UCSD-AML1 (cell line): Measurements from ENCODE around the gene TTLL3.
"Not testable (repeated sequence)": the region's sequence is repeated elsewhere in the genome, so short reads cannot be mapped to it uniquely, and the experiment has no call there.

Source experiments
- DNase-seq: peaks from one replicate; lab custom pipeline; 2025; ENCODE audit not compliant: unreplicated experiment; lab: John Stamatoyannopoulos, UW

TTLL3 gene, protein sequence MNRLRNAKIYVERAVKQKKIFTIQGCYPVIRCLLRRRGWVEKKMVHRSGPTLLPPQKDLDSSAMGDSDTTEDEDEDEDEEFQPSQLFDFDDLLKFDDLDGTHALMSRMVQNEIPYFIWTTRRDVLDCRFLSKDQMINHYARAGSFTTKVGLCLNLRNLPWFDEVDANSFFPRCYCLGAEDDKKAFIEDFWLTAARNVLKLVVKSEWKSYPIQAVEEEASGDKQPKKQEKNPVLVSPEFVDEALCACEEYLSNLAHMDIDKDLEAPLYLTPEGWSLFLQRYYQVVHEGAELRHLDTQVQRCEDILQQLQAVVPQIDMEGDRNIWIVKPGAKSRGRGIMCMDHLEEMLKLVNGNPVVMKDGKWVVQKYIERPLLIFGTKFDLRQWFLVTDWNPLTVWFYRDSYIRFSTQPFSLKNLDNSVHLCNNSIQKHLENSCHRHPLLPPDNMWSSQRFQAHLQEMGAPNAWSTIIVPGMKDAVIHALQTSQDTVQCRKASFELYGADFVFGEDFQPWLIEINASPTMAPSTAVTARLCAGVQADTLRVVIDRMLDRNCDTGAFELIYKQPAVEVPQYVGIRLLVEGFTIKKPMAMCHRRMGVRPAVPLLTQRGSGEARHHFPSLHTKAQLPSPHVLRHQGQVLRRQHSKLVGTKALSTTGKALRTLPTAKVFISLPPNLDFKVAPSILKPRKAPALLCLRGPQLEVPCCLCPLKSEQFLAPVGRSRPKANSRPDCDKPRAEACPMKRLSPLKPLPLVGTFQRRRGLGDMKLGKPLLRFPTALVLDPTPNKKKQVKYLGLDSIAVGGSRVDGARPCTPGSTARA

DNA sequence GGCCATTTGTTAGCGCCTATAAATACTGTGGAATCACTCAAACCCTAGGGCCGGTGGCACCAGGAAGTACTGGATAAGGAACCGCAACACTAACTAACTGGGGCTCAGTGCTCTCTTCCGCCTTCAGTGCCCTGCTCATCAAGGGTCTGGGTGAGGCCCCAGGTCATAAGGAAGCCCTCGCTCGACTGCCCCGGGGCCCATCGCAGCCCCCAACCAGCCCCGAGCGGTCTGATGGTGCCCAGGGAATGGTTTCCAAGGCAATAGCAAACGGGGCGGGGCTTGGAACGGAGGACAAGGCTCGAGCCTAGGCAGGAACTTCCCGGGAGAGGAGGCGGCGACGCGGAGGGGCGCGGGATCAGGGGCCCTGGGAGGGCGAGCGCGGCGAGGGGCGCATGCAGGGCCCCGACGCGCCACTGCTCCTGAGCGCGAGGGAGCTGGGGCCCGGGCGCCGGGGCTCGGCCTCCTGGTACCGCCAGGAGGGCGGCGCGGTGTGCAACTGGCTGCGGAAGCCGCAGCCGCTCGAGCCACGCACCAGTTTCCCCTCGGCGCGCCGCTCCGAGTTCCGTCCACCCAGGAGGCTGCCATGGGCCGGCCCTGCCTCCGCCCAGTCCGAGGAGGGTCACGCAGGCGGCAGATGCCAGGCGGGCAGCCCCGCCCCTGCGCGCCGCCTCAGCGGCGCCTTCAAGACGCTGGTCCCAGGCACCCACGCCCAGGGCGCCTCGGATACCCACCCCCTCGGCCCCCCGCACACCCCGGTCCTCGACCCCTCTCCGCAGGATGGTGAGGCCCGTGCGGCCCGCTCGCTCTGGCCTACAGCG, at the start of gene TTLL3:
Gene TTLL3 (plus strand): TSS at position 648 of the 818 bp plus-strand sequence. CDS start 400 bp downstream, outside the sequence.
- DNase-seq: no peak

DNA sequence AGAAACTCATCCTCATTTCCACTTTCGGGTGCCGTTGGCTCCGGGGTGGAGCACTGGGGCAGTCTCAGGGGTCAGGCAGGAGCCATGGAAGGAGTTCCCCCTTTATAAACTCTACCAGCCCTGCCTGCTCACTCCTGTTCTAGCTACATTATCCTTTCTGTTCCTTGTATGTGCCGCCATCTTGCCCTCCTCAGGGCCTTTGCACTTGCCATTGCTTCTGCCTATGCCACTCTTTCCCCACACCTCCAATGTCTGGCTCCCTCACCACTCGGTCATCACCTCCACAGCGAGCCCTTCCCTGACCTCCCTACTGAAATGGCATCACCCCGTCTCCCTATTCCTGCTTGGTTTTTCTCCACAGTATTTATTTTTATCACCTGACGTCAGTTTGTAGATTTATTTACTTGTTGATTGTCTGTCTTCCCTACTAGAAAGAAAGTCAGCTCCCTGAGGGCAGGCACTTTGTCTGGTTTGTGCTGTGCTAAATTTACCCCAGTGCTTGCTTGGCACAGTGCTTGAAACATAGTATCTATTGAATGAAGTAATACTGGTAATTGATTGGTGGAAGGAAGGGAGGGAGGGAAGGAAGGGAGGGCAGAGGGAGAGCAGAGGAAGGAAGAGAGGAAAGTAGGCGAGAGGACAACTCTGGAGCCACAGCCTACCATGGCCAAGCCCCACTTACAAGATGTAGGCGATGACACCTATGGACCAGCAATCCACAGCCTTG, 49.1 kb upstream of the TTLL3 start:
- DNase-seq: no peak

DNA sequence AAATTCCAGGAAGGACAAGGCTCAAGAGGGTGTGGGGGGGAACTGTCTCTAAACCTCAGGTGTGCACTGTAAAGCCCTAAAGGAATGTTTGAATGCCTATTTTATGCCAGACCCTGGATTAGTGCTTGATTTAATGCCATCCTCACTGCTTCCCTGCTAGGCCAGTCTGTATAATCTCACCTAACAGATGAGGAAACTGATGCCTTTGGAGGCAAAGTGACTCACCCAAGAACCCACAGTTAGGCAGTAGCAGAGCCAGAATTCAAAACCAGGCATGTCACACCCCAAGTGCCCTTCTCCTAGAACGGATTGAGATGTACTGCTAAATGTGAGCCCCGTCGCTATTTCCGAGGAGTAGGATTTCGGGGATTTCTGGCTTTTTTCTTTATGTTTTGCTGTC, 48.1 kb upstream of the TTLL3 start:
- DNase-seq: no peak

DNA sequence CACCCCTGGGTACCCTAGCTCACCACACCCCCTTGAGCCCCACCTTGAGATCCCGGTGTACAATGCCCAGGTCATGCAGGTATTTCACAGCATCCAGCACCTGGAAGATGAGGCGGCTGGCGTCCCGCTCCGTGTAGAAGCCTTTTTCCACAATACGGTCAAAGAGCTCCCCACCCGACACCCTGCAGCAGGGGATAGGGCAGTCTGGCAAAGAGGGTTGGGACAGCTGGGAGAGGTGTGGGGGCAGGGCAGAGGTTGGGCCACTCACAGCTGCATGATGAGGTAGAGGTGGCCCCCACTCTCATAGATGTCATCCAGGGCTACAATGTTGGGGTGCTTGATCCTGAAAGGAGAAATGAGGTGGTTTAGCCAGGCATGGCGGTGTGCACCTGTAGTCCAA, 47.2 kb upstream of the TTLL3 start:
- no peak for DNase-seq

DNA sequence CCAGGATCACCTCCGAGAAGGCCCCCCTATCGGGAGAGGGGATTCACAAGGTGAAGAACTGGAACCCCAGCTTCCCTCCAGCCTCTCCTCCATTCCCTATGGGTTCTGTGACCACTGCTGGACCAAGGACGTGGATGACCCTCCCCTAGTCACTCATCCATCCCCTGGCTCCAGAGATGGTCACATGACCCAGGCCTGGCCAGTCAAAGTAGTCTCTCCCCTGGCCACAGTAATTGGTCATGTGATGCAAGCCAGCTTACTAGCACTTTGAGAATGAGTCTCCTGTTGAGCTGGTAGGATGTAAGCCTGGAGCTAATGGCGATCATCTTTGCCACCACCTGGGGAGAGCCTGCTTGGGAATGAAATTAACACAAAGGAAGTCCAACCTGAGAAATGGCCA, 44.2 kb upstream of the TTLL3 start:
- no peak for DNase-seq

DNA sequence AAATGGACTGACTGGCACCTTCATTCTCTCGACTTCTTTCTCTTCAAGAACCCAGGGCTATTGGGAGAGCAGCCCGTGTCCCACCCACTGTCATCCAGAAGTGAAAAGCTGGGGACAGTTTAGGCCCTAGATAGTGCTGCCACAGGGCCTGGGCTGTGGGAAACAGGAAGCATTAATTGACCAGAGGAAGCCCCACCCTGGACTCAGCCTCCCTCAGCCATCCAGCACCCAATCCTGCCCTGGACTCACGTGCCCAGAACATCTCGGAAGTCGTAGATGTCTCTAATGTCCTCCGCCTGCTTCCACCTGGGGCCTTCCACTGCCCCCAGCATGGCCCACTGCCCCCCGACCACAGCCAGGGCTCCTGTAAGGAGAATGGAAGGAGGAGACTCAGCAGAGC, 42.6 kb upstream of the TTLL3 start:
- DNase-seq: no peak

DNA sequence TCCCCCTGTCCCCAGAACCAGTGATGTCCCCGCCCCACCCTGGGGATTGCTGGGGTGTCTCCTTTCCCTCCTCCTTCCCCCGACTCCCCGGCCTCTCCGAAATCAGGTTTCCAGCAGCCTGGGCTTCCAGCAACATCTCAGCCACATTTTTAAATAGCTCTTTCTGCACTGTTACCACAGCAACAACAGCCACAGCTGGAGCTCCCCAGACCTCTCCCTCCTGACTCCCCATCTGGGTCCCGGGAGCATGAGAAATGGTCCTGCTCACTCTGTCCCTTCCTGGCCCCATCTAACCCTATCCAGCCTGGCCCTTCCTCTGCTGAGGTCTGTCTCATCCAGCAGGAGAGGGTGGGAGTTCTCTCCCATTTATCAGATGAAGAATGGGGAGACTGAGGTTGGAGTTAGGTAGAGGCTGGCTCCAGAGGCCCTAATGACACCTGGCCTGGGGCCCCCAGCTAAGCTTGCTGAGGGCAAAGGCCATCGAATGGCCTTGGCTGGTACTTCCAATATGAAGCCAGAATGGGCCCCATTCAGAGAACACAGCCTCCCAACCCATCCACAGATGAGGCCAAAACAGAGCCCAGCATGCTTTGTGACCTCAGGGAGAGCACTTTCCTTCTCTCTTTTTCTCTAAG, 41.8 kb upstream of the TTLL3 start:
- DNase-seq: no peak

DNA sequence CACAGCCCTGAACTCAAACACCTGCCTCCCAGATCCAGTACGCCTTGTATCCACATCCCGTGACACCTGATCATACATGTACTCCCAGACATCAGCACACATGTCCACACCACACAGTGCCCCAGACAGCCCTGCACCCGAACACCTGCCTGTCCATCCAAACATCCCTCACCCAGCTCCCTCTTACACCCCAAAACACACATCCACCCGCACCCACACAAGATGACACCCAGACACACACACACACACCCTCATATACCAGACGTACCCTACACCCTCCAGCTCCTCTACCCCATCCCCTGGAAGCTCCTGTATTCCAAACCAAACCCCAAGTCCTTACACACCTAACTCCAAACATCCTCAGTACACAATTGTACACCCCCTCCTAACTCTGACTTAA, 41.0 kb upstream of the TTLL3 start:
- DNase-seq: no peak

DNA sequence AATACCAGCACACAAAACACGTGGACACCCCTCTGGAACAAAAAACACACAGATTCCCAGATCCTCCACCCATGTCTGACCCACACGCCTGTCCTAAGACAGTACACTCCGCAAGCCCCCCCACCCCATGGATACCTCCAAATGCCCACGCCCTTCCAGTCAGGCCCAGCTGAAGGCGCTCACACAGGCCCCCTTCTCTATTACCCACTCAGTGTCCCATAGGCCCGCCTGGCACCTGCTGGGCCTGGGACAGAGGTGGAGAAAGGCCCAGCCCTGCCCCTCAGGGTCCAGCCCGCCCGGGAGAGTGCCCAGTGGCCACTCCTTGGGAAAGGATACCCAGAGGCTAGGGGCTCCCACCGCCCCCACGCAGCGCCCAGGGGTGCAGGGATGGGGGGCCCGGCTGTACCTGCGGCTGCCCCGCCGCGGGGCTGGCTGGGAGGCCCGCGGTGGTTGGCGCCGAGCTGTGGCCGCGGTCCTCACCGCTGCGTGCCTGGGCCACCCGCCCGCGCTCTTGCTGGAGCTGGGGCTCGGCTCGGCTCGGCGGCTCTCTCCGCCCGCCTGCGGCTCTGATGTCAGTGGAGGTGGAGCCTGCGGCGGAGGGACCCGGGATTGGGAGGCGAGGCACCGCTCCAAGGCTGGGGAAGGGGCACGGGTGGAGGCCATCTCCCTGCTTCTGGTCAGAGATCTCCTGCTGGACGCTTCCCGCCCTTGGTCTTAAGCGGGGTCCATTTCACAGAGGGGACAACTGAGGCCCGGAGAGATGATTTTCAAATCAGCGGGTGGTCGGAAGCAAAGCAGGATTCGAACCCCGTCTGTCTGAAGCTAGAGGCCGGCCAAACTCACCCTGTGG, 40.4 kb upstream of the TTLL3 start, which contains the start of gene CAMK1:
Gene CAMK1 (minus strand): TSS at position 522 of the 850 bp plus-strand sequence. CDS start 2,198 bp downstream, outside the sequence.
- DNase-seq: peak; percentile 61

DNA sequence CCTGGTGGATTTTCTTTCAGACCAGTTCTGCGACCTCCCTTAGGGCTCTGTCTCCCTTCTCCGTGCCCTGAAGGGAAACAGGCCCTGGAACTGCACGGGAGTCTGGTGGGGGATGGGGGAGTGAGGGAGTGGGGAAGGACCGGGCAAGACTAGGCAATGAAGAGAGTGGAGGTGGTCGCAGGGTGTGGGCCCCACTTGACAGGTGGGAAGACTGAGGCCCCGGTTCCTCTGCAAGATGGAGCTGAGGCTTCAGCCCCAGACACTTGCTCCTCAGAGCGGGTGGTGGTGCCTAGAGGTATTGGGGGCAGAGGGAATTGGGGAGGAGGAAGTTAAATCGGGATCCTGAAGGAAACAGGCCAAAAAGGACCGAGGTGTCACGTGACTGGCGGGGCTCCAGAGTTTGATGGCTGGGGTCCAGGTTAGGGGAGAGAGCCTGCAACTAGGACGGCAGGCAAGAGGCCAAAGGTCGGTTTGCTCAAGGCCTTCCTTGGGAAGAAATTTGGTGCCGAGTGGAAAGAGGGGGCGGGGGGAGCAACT, 39.7 kb upstream of the TTLL3 start:
- no peak for DNase-seq

DNA sequence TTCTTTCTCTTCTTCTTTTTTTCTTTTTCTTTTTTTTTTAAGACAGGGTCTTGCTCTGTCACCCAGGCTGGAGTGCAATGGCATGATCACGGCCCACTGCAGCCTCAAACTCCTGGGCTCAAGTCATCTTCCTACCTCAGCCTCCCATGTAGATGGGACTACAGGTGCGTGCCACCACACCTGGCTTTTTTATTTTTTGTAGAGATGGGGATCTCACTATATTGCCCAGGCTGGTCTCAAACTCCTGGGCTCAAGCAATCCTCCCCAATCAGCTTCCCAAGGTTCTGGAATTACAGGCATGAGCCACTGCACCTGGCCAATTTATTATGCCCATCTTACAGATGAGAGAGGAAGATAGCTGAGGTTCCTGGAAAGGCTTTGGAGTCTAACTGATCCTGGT, 39.1 kb upstream of the TTLL3 start:
- not testable (repeated sequence) for DNase-seq

DNA sequence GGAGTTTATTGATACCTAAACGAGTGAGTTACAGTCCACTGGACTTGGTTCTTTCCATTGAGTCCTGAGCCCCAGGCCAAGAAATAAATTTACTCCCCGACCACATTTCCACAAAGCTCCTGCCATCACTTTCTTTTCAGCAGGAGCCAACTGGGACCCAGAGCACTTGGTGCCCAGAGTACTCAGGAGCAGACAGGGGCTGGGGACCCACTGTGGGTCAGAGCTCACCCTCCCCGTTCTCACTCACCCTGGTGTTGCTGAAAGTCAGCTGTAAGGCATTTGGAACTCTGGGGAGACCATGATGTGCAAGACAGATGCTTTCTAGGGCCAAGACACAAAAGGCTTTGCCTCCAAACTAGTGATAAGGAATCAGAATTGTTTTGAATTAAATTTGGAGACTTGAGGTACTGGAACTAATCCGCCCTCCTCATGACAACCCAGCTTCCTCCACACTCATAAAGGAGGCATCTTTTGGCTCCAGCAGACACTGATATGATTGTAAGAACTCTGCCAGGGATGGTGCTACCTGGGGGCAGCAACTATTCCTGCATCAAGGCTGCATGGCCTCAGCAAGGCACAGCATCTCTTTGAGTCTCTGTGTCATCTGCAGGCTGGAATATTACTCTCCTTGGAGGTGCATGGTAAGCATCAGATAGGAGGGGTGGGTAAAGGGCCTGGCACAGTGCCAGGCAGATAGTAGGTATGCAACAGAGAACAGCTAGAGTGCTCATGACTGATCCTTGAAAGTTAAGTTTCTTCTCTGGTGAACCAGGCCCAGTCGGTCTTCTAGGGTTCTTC, 33.0 kb upstream of the TTLL3 start:
- no peak for DNase-seq

DNA sequence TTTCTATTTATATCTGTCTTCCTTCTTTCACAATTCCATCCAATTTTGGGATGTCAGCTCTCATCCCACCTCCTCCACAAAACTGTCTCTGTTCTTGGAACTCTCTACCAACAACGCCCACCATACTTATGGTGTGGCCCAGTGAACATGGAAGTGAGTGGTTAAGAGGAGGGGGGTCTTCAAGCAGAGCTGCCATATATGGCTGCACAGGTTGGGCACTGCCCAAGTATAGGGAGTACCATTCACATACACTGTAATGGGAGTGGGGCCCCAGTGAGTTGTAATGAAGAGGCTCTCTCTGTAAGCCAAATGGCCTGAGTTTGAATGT, 32.4 kb upstream of the TTLL3 start:
- no peak for DNase-seq

DNA sequence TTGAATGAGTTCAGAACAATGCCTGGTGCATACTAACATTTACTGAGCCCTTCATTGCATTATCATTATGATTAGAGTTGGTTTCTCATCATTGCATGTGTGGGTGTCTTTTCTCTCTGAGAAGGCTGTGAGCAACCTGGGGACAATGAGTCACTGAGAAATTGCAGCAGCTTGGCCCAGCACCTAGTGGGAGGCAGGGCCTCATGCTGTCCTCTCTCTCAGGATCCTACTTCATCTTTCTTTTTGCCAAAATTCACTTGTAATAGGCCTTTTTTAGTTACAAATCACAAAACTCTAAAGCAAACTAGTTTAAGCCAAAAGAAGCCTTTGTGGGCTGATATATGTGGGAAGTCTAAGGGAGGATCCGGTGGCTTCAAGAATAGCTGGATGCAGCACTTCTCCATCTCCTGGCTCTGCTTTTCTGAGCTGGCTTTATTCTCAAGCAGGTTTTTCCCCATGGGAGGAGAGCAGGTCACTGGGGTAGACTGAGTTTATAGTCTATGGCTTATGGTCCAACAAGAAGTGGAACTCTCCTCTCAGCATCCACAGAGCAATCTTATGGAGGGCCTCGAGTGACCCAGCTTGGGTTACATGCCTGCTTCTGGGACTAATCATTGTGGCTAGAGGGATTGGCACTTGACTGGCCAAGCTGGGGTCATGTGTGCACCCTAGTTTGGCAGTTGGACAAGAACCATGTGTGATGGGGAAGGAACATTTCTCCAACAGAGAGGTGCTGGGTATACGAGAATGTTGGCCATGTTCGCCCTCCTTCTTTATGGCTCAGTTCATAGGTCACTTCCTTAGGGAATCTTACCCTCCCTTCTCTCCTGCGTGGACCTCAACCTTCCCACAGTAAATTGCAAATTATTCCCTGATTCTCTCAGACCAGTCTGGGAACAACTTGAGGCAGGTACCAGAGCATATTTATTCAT, 31.7 kb upstream of the TTLL3 start:
- no peak for DNase-seq

DNA sequence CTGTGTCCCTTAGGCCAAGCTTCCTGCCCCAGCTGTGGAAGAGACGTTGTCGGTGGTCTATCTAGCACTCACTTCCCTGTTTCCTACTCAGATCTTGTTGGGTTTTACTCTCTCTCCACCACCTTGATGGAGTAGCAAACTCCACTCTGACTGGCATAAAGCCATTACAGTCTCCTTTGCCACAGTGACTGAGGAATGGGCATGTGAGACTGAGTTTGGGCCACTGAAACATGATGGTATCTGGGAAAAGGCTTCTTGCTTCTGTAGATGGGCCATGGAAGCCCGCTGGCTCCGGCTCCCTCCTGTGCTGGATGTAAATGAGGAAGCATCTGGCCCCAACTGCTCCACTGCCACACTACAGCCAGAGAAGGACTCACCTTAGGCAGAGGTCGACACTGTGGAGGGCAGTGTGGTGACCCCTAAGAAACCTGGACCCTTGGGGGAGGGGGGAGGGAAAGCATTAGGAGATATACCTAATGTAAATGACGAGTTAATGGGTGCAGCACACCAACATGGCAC, 30.9 kb upstream of the TTLL3 start:
- DNase-seq: peak; percentile 51

DNA sequence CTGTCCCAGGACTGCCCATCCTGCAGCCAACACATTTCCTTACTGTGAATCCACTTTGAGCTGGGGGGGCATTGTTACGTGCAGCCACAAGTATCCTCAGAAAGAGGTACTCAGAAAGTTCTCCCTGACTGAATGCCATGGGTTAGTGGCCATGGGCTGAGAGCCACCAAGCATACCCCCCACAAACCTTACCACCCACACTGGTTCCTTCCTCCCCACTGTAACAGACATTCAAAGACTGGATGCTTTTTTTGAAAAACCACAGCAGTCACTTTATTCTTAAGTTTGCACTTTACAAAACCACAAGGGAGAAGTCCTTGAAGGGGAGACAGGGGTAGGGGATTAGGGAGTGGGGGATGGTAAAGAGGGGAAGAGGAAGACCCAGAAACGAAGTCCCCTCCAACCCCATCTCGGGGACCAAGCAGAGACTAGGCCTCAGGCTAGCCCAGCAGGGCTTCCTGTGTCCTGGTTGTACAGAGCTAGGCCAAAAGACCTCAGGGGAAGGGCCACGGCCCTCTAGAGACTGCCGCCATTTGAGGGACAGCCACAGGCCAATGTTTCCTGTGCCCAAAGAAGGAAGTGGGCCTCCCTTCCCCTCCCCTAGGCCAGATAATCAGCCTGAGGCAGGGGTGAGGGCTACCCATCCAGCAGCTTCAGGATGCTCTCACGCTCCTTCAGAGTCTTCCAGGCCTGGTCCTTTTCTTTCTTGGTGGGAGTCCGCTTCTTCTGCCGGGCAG, 30.2 kb upstream of the TTLL3 start:
- peak; percentile 90 for DNase-seq
